Measurements from ENCODE around the gene DLD. TPM values are rescaled to one million over a fixed set of nuclear protein-coding genes. Genes with fewer than 3 reads are reported as not detected.

DLD gene
- total and polyA plus RNA-seq, 5 experiments from 2014 or later: 50.3 to 72.1 (median 70.1) TPM

DNA sequence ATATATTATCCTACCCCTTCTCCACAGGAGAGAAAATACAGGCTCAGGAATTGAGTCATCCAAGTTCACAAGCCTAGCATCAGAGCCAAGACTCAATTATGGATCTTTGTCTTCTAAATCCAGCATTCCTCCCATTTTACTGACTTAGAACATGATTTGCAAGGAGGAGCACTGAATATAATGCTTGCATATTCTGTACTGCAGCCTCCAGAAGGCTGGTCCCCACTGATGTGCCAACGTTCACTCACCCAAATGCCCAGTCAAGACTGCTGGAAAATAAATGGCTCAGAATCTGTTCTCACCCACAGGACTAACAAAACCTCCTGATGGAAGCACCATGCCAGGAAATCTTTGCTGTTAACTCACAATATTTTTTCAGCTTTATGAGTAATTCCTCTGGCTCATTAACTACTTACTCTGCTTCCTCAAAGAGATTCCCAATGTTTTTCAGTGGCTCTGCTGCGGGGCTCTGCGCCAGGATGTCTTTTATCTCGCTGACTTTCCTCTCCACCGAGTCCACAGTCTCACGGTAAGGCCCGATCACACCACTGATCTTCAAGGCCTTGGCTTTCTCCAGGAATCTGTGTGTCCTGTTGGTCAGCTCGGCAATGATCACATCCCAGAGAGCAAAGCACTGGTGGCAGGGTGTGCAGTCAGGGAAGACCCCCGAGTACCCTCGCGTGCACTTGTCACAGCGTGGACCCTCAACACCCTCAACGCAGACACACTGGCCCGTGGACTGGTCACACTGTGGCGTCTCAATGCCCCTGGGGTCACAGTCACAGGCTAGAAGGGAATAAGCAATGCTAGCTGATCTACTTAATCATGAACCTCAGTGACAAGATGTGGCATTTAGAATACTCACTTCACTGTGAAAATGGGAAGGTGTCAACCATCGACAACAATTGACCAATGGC, 48.8 kb downstream of the DLD start:
- peaks cover 0 to 2% (median 0%) of the 10 kb centered on the region in 4 donors for H3K4me1 Mint-ChIP-seq
- H3K36me3 Mint-ChIP-seq: peaks cover 0 to 20% (median 16%) of the 10 kb centered on the region in 3 donors
- H3K27me3 Mint-ChIP-seq: no peaks in the 10 kb centered on the region
- ATAC-seq (no peak), DNase-seq (no peak)
- no peak overlapping the region for H3K27ac Mint-ChIP-seq
- no peaks in the 10 kb centered on the region for H3K9me3 Mint-ChIP-seq
- POLR2A ChIA-PET: no interaction called here
- no peak overlapping the region for H3K4me3 Mint-ChIP-seq

DNA sequence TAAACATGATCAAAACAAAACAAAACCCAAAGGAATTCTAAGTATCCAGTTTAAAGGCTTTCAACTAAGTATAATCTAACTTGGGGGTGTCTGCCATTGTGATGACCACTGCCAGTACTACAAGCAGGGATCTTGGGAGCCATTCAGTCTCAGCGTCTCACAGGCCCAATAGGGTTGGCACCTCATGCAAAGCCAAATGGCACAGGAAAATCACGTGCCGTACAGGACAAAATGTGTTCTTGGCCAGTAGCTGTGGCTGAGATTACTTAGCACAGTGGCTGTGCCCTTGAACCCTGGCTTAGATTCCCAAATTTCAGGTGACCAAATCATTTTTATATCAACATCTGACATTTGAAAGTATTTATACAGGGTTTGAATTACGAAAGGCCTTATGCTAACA, 50.0 kb downstream of the DLD start:
- POLR2A ChIA-PET: no interaction called here
- H3K4me1 Mint-ChIP-seq: peaks cover 0 to 2% (median 0%) of the 10 kb centered on the region in 4 donors
- H3K27me3 Mint-ChIP-seq: no peaks in the 10 kb centered on the region
- no peak overlapping the region for H3K4me3 Mint-ChIP-seq
- H3K27ac Mint-ChIP-seq: no peak overlapping the region
- peaks cover 0 to 18% (median 16%) of the 10 kb centered on the region in 3 donors for H3K36me3 Mint-ChIP-seq
- no peaks in the 10 kb centered on the region for H3K9me3 Mint-ChIP-seq
- no peak for DNase-seq
- no peak for ATAC-seq

DNA sequence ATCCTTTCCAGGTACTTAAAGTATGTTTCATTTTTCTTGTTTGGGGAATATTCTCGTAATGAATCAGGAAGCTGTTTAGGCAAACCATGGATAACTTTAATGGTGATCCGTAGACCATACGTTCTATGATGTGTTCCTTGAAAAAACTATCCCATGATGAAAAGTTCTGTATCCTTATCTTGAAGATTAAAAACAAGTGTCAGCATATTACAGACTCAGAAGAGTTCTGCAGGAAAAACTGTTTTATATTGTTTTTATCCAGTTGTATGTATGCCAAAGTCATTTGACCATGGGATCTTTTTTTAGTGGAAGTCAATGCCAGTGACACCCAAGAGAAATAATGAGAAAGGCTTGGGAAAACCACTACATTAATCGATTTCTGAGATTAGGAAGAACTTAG, 52.0 kb downstream of the DLD start:
- Mint-ChIP-seq H3K4me1 (peaks cover 0 to 2% (median 0%) of the 10 kb centered on the region in 4 donors), H3K27ac (no peak overlapping the region), H3K4me3 (no peak overlapping the region), H3K36me3 (peaks cover 0 to 18% (median 16%) of the 10 kb centered on the region in 3 donors), H3K9me3 (no peaks in the 10 kb centered on the region), H3K27me3 (no peaks in the 10 kb centered on the region)
- POLR2A ChIA-PET: no interaction called here
- ATAC-seq (no peak), DNase-seq (no peak)

DNA sequence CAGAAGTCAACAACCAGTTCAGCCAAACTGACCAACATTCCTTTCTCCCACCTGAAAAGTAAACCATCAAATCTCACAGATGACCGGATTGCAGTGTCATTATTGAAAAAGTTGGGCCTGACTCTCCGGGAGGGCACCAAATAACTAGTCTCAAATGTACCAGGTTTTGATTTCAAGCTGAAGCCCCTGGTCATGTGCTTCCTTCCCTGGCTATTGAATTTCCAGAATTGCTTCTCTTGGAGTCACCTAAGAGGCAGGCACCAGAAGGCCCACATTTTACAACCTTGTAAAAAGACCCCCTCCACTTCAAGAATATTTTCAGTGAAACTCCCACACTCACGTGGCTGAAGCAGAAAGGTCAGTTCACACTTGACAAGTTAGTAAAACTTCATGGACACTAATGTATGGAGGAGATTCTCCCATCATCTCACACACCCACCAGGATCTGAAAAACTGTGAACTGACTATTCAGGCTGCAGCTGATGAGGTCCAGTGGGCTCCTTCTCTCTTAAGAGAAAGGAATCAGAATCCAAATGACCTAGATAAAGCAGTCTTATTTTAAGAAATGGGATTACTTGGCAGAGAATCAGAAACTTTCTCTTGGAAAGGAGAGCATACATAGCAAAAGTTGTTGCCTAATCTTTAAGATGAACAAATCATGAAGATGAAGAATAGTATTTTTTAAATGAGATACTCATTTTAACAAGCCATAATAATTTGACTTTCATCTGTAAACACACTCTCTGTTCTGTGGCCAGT, 53.6 kb downstream of the DLD start:
- H3K36me3 Mint-ChIP-seq: peaks cover 0 to 14% (median 13%) of the 10 kb centered on the region in 3 donors
- H3K9me3 Mint-ChIP-seq: no peaks in the 10 kb centered on the region
- peaks cover 0 to 2% (median 0%) of the 10 kb centered on the region in 4 donors for H3K4me1 Mint-ChIP-seq
- POLR2A ChIA-PET: no interaction called here
- H3K27ac Mint-ChIP-seq: no peak overlapping the region
- H3K4me3 Mint-ChIP-seq: no peak overlapping the region
- ATAC-seq: no peak
- no peak for DNase-seq
- H3K27me3 Mint-ChIP-seq: no peaks in the 10 kb centered on the region

- ATAC-seq (no peak), DNase-seq (no peak)
- H3K36me3 Mint-ChIP-seq: peaks cover 0 to 14% (median 12%) of the 10 kb centered on the region in 3 donors
- H3K9me3 Mint-ChIP-seq: no peaks in the 10 kb centered on the region
- H3K27me3 Mint-ChIP-seq: no peaks in the 10 kb centered on the region
- POLR2A ChIA-PET: no interaction called here
- H3K27ac Mint-ChIP-seq: no peak overlapping the region
- H3K4me1 Mint-ChIP-seq: peaks cover 0 to 2% (median 0%) of the 10 kb centered on the region in 4 donors
- H3K4me3 Mint-ChIP-seq: no peak overlapping the region
Observed at GRCh38 chr7:107945332-107945731, 54.3 kb downstream of the DLD start.

- no peaks in the 10 kb centered on the region for H3K9me3 Mint-ChIP-seq
- peaks cover 0 to 2% (median 0%) of the 10 kb centered on the region in 4 donors for H3K4me1 Mint-ChIP-seq
- peaks cover 0 to 6% (median 3%) of the 10 kb centered on the region in 3 donors for H3K36me3 Mint-ChIP-seq
- no peaks in the 10 kb centered on the region for H3K27me3 Mint-ChIP-seq
- ATAC-seq (no peak), DNase-seq (no peak)
- no peak overlapping the region for H3K27ac Mint-ChIP-seq
- POLR2A ChIA-PET: no interaction called here
- H3K4me3 Mint-ChIP-seq: no peak overlapping the region
Observed at GRCh38 chr7:107946451-107946850, 55.5 kb downstream of the DLD start.

DNA sequence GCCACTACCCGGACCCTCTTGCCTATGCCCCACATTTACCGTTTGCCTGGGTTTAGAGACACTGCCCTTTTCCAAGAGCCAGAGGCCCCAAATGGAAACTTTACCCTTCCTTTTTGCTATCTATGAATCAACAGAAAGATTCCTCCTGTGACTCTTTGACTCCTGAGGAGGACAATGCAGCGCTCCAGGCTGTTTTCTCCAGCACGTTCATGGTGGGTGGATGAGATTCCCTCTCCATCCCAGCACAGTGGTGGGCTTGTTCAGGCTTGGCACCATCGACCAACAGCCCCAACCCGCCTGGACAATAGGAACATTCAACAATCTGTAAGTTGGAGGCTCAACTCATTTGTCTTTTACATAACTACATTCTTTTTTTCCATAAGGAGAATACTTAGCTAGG, 55.9 kb downstream of the DLD start:
- no peaks in the 10 kb centered on the region for H3K27me3 Mint-ChIP-seq
- no peak overlapping the region for H3K4me3 Mint-ChIP-seq
- ATAC-seq: no peak
- peaks cover 0 to 6% (median 3%) of the 10 kb centered on the region in 3 donors for H3K36me3 Mint-ChIP-seq
- no peak overlapping the region for H3K27ac Mint-ChIP-seq
- POLR2A ChIA-PET: no interaction called here
- peaks cover 0 to 2% (median 0%) of the 10 kb centered on the region in 4 donors for H3K4me1 Mint-ChIP-seq
- H3K9me3 Mint-ChIP-seq: no peaks in the 10 kb centered on the region
- DNase-seq: no peak

GRCh38 chr7:107948645-107949442, 57.9 kb downstream of the DLD start:
- Mint-ChIP-seq H3K4me1 (no peaks in the 10 kb centered on the region), H3K27ac (no peak overlapping the region), H3K27me3 (peaks cover 0 to 1% (median 0%) of the 10 kb centered on the region in 5 donors), H3K9me3 (no peaks in the 10 kb centered on the region), H3K4me3 (no peak overlapping the region), H3K36me3 (no peaks in the 10 kb centered on the region)
- POLR2A ChIA-PET: no interaction called here
- DNase-seq (no peak), ATAC-seq (no peak)

- Mint-ChIP-seq H3K27ac (no peak overlapping the region), H3K36me3 (no peaks in the 10 kb centered on the region), H3K9me3 (no peaks in the 10 kb centered on the region), H3K27me3 (peaks cover 0 to 1% (median 0%) of the 10 kb centered on the region in 5 donors), H3K4me3 (no peak overlapping the region), H3K4me1 (no peaks in the 10 kb centered on the region)
- POLR2A ChIA-PET: no interaction called here
- DNase-seq (no peak), ATAC-seq (no peak)
Observed at GRCh38 chr7:107949443-107949935, 58.5 kb downstream of the DLD start.

DNA sequence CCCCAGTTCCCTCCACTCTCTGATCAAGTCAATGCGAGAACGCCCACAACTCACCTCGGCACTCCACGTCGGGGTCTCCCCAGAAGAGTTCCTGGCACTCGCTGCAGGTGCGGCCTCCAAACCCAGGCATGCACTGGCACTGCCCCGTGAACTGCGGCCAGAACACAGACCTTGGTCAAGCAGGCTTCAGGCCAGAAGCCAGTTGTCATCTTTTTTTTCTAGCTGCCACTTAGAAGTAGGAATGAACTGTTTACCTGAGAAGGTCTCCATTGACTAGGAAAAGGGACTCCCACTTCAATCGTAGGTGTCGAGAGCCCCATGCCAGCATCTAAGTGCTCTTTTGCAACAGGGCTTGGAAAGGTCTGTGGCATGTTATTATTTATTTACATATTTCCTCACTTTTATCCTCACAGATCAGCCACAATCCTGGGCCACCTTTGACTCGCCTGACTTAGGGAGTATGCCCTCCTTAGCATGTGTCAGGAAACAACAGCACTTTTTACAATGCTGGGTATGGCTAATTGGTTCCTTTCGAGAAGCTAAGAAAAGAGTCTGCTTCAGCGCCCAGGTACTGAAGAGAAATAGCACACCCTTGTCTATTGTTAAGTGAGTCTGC, 60.3 kb downstream of the DLD start:
- no peaks in the 10 kb centered on the region for H3K4me1 Mint-ChIP-seq
- POLR2A ChIA-PET: no interaction called here
- H3K27ac Mint-ChIP-seq: no peak overlapping the region
- H3K4me3 Mint-ChIP-seq: no peak overlapping the region
- no peaks in the 10 kb centered on the region for H3K36me3 Mint-ChIP-seq
- peaks cover 0 to 2% (median 1%) of the 10 kb centered on the region in 5 donors for H3K27me3 Mint-ChIP-seq
- ATAC-seq (no peak), DNase-seq (no peak)
- no peaks in the 10 kb centered on the region for H3K9me3 Mint-ChIP-seq

- Mint-ChIP-seq H3K4me1 (no peaks in the 10 kb centered on the region), H3K27ac (no peak overlapping the region), H3K36me3 (no peaks in the 10 kb centered on the region), H3K9me3 (no peaks in the 10 kb centered on the region), H3K4me3 (no peak overlapping the region), H3K27me3 (peaks cover 0 to 4% (median 1%) of the 10 kb centered on the region in 5 donors)
- POLR2A ChIA-PET: no interaction called here
- DNase-seq: no peak
- no peak for ATAC-seq
Observed at GRCh38 chr7:107951896-107952295, 60.9 kb downstream of the DLD start.

DNA sequence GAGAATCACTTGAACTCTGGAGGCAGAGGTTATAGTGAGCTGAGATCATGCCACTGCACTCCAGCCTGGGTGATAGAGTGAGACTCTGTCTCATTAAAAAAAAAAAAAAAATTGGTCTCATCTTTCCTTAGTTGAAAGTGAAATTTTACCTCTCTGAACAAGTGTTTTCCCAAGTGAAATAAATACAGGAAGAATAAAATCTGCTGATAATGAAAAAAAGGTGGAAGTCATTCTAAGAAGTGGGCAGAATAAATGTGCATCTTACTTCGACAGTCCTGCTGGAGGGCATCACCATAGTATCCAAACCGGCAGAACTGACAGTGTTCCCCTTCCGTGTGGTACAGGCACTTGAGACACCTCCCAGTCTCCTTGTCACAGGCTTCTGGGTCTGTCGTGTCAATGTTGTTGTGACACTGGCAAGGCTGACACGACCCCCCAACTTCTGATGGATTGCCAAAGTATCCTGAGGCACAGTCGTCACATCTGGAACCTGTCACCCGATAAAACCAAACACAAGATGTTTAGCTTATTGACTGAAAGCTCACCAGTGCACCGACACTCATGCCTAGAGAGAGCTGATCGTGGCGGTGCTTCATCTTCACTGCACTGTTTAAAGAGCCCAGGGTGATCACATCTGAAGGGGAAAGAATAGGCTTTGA, 62.4 kb downstream of the DLD start:
- Mint-ChIP-seq H3K27me3 (peaks cover 2 to 8% (median 5%) of the 10 kb centered on the region in 5 donors), H3K4me3 (no peak overlapping the region), H3K9me3 (no peaks in the 10 kb centered on the region), H3K36me3 (no peaks in the 10 kb centered on the region), H3K4me1 (no peaks in the 10 kb centered on the region), H3K27ac (no peak overlapping the region)
- POLR2A ChIA-PET: interaction anchor here (0.7 kb wide), 1 partner anchor 52 kb away, joined by 3 read pairs; no protein-coding TSS in a partner anchor
- no peak for DNase-seq
- no peak for ATAC-seq

Data from naive thymus-derived CD8-positive, alpha-beta T cell (primary cell).